GM21390 (cell line): Measurements from ENCODE around the gene DDX46.
"Not testable (repeated sequence)": the region's sequence is repeated elsewhere in the genome, so short reads cannot be mapped to it uniquely, and the experiment has no call there.

Experiments used
- ATAC-seq: cut with Tn5 transposase; IDR thresholded peaks from one replicate; pipeline ENCODE4 v1.9.1; 2021; ENCODE audit not compliant: unreplicated experiment

The DDX46 gene

GRCh38 chr5:134840811-134841210, 82.2 kb downstream of the DDX46 start:
- no peak for ATAC-seq

- ATAC-seq = no peak
Measured at GRCh38 chr5:134844252-134844651, 85.7 kb downstream of the DDX46 start.

- no peak for ATAC-seq
Measured at GRCh38 chr5:134845335-134845851, 86.8 kb downstream of the DDX46 start.

DNA sequence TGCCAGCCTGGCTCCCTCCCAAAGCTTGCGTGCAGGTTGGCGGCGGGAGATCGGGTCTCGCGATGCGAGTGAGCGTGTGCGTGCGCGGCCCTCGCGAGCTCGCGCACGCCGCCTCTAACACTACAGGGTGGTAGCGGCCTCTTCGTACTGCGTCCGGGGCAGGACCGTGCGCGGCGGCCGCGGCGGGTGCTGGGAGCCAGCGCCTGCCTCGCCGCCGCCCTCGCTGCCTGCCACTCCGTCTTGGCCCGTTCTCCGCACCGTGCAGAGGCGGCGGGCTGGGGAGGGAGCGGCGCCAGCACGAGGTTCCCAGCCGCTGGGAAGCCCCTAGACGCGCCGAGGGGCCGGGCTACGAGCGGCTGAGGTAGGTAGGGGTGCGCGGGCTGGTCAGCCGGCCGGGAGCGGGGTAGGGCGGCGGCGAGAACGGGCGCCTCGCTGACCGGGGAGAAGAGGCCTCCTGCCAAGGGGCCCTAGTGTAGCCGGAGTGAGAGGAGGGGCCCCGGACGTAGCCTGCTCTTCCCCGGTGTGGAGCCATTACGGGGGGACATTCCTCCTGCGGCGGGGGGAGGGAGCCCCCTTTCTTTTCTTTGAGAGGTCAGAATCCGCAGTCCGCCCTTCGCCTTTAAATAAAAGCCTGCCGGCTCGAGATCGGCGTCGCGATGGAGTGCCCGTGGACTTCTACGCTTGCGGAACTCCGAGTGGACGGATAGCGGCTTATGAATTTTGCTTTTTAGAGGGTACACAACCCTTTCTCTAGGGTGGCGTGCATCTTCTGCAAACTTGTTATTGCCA, 87.5 kb downstream of the DDX46 start, which contains the start of gene C5orf24:
Gene C5orf24 (plus strand): TSS at position 117 of the 789 bp plus-strand sequence. CDS start 8,933 bp downstream, outside the sequence.
- peak; percentile 93 for ATAC-seq

GRCh38 chr5:134846641-134846960, 88.0 kb downstream of the DDX46 start:
- no peak for ATAC-seq

DNA sequence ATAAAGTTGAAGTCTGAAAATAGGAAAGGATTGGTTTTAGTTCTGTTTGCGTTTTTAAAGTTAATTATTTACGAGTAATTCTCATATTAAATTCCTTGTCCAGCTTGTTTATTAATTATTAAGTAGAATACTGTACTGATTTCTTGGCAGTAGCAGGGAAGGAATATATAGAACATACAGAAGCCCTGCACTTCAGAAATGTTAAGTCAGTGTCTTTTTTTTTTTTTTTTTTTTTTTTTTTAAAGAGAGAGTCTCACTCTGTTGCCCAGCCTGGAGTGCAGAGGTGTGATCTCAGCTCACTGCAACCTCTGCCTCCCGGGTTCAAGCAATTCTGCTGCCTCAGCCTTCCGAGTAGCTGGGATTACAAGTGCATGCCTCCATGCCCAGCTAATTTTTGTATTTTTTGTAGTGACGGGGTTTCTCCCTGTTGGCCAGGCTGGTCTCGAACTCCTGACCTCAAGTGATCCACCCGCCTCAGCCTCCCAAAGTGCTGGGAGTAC, 90.9 kb downstream of the DDX46 start:
- not testable (repeated sequence) for ATAC-seq

- ATAC-seq = no peak
Measured at GRCh38 chr5:134851307-134851923, 92.8 kb downstream of the DDX46 start.

DNA sequence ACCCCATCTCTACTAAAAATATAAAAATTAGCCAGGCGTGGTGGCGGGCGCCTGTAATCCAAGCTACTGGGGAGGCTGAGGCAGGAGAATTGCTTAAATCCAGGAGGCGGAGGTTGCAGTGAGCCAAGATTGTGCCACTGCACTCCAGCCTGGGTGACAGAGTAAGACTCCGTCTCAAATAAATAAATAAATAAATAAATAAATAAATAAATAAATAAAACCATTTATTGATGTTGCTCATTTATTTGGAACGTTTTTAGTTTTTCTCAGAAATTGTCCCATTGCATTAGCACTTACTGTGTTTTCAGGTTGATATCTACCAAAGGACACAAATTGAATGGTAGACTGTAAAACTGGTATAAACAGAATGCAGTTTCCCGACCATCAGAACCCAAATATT, 97.9 kb downstream of the DDX46 start:
- not testable (repeated sequence) for ATAC-seq

DNA sequence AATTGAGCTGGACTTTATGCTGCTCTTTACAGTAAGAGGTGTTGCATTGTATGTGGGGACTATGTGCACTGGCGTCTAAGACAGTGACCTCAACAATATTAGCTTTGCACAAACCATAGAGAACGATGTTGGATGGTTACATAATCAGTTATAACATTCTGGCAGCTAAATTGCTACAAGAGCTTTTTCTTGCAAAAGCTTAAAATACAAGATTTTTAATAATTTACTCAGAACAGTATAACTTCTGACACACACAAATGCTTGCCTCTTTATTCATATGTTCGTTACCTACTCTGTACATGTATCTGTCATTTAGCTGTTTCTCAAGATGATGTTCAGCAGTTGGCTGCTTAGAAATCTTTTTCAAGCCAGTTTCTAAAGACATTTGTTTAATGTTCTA, 98.8 kb downstream of the DDX46 start:
- no peak for ATAC-seq

DNA sequence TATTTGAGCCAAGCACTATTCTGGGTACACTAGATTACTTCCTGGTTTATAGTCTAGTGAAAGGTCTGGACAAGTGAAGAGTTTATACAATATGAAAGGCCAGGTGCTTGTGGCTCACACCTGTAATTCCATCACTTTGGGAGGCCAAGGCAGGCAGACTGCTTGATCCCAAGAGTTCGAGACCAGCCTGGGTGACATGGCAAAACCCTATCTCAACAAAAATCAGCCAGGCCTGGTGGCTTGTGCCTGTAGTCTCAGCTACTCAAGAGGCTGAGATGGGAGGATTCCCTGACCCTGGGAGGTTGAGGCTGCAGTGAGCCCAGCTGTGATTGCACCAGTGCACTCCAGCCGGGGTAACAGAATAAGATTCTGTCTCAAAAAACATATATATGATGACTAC, 106.1 kb downstream of the DDX46 start:
- ATAC-seq = no peak

DNA sequence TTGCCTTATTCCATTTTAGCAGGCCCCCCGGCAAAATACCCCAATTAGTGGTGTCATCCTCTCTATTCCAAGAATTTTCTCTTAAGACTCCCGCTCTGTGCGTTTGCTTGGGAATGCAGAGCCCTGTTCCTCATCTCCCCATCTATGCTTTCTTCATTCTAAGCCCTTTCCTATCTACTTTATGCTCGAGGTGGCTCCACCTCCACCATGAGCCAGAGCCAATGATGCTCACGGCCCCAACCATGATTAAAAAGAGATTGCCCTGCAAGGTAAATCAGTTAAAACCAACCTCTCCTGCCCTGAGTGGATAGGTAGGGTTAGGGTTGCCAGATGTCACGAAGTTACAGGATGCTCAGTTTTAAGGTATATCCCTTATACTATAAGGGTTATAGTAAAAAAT, 114.9 kb downstream of the DDX46 start:
- no peak for ATAC-seq

GRCh38 chr5:134873987-134874830, 115.6 kb downstream of the DDX46 start, which contains the start of gene TXNDC15:
Gene TXNDC15 (plus strand): TSS chr5:134874371. CDS start chr5:134874428, 57 bp downstream.
- peak; percentile 77 for ATAC-seq

- no peak for ATAC-seq
Measured at GRCh38 chr5:134874831-134875655, 116.5 kb downstream of the DDX46 start.

GRCh38 chr5:134877159-134877558, 118.6 kb downstream of the DDX46 start:
- no peak for ATAC-seq

DNA sequence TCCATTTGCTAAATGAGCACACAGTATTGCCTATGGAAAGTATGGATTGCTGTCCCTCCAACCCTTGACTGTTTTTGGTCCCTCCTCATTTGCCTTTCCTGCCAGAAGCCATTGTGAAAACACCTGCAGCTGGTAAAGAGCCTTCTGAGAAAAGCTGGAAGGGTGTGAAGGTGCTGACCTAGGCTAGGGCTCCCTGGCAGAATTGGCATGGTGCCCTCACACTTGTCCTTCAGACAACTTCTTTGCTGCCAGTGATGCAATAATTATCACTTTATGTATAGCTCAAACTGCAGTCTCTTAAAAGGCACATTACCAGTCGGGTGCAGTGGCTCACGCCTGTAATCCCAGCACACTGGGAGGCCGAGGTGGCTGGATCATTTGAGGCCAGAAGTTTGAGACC, 119.8 kb downstream of the DDX46 start:
- ATAC-seq = no peak

DNA sequence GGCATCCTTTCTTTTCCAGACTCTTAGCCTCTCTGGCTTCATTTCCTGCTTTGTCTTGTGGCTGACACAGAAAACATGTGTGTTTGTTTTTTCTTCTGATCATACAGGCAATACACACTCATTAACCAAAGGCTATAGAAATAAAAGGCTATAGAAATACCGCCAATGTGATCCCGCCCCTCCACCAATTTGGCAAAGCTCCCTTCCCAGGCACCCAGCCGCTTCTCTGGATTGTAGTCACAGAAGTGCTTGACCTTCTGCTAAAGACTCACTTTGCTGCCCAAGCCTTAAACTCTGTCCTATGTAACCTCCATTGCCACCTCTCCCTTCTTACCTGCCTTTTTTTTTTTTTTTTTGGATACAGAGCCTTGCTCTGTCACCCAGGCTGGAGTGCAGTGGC, 120.9 kb downstream of the DDX46 start:
- no peak for ATAC-seq
